ENCODE results near the gene DAGLA. TPM values are rescaled to one million over a fixed set of nuclear protein-coding genes. Genes with fewer than 3 reads are reported as not detected.

Gene DAGLA
- total and polyA plus RNA-seq, 2 donors (not counting 1 experiment from before 2014, with no cell fraction given) = 0.06 TPM; not detected in 1

DNA sequence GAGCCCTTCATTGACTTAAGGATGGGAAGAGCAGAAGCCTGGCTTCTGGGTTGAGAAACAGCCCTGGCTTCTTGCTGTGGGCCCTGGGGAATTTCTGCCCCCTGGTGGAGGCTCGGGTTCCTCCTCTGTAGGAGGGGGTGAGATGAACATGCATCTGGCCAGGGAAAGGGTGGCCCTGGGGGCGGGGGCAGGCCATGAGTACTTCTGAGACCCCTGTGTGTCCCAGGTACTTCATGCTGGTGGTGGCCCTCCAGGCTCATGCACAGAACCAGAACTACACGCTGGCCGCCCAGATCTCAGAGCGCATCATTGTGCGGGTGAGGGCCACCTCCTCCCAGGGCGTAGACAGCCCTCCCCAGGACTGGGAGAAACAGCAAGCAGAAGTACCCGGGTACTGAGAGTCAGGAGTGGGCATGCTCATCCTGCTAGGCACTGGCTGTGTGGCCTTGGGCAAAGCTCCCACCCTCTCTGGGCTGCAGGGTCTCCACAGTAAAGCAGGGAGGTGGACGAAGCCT, 96.4 kb downstream of the DAGLA start:
- Histone ChIP-seq H4K20me1 (ENCODE audit: control insufficient read depth, insufficient read depth, low read length, poor library complexity, severe bottlenecking) (no peaks in the 10 kb centered on the region), H3K36me3 (replicated peaks in 1 of 2; ENCODE audit: control extremely low read depth in 1 of 2, control insufficient read depth in 1 of 2, extremely low read depth in 1 of 2, insufficient read depth in 2 of 2, low read length in 1 of 2) (no peaks in the 10 kb centered on the region), H3K79me2 (ENCODE audit: control insufficient read depth, insufficient read depth, low read length) (no peaks in the 10 kb centered on the region), H3K27me3 (replicated peaks in 1 of 4; ENCODE audit: control extremely low read depth in 1 of 4, control insufficient read depth in 3 of 4, insufficient read depth in 4 of 4, low read length in 3 of 4) (peaks cover 0 to 8% (median 0%) of the 10 kb centered on the region in 4 experiments), H3K9ac (ENCODE audit: low read length) (peak overlapping the region; percentile 58), H3K4me2 (replicated peaks; ENCODE audit: low read depth, low read length, poor library complexity, severe bottlenecking) (peak overlapping the region; percentile 88), H2AFZ (ENCODE audit: insufficient read depth, low read depth, low read length, poor library complexity, severe bottlenecking) (peak overlapping the region; percentile 78), H3K4me3 (ENCODE audit: control extremely low read depth in 1 of 5, extremely low read depth in 1 of 5, insufficient read depth in 1 of 5, low read depth in 2 of 5, low read length in 4 of 5) (no peak overlapping the region), H3K27ac (ENCODE audit: low read length in 2 of 2) (no peak overlapping the region), H3K4me1 (ENCODE audit: control insufficient read depth in 2 of 2, insufficient read depth in 2 of 2, low read length in 2 of 2) (peaks cover 13 to 15% of the 10 kb centered on the region in 2 donors), H3K9me3 (ENCODE audit: control extremely low read depth in 1 of 3, control insufficient read depth in 2 of 3, insufficient read depth in 1 of 3, low read length in 2 of 3) (no peaks in the 10 kb centered on the region)
- Mint-ChIP-seq H3K9me3 (ENCODE audit: insufficient read depth) (no peaks in the 10 kb centered on the region), H3K4me1 (peaks cover 17% of the 10 kb centered on the region), H3K27me3 (peaks cover 12% of the 10 kb centered on the region), H3K4me3 (peak overlapping the region; percentile 73), H3K27ac (no peak overlapping the region)
- WGBS (ENCODE audit: insufficient coverage) = 68% methylated on average over 8 of the region's 9 CpGs
- intact Hi-C loops (cut with micrococcal nuclease) = no loop called here
- TF ChIP-seq, protein P1, sequence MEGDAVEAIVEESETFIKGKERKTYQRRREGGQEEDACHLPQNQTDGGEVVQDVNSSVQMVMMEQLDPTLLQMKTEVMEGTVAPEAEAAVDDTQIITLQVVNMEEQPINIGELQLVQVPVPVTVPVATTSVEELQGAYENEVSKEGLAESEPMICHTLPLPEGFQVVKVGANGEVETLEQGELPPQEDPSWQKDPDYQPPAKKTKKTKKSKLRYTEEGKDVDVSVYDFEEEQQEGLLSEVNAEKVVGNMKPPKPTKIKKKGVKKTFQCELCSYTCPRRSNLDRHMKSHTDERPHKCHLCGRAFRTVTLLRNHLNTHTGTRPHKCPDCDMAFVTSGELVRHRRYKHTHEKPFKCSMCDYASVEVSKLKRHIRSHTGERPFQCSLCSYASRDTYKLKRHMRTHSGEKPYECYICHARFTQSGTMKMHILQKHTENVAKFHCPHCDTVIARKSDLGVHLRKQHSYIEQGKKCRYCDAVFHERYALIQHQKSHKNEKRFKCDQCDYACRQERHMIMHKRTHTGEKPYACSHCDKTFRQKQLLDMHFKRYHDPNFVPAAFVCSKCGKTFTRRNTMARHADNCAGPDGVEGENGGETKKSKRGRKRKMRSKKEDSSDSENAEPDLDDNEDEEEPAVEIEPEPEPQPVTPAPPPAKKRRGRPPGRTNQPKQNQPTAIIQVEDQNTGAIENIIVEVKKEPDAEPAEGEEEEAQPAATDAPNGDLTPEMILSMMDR (IDR thresholded peaks at IDR 0.05) = peak; percentile 71
- no peak for TF ChIP-seq EZH2 (IDR thresholded peaks at IDR 0.05; ENCODE audit: borderline replicate concordance, insufficient read depth, low read depth, low read length, poor library complexity, severe bottlenecking)
- ChIA-PET POLR2A (interaction anchor here (0.6 kb wide), 1 partner anchor 45 kb away, joined by 5 read pairs; no protein-coding TSS in a partner anchor), CTCF (interaction anchor here (0.6 kb wide), 1 partner anchor 29 kb away, joined by 3 read pairs; no protein-coding TSS in a partner anchor)
- DNase-seq (peak; percentile 56), ATAC-seq (ENCODE audit: low read depth) (peak; percentile 42)
